ENCODE results near the gene SLC8A2. TPM values are rescaled to one million over a fixed set of nuclear protein-coding genes. Genes with fewer than 3 reads are reported as not detected.

The SLC8A2 gene
- total and polyA plus RNA-seq, 2 of the 8 experiments (the other 6 are each of a cell fraction or from before 2014, with no cell fraction given): 7.3 to 12.4 TPM

DNA sequence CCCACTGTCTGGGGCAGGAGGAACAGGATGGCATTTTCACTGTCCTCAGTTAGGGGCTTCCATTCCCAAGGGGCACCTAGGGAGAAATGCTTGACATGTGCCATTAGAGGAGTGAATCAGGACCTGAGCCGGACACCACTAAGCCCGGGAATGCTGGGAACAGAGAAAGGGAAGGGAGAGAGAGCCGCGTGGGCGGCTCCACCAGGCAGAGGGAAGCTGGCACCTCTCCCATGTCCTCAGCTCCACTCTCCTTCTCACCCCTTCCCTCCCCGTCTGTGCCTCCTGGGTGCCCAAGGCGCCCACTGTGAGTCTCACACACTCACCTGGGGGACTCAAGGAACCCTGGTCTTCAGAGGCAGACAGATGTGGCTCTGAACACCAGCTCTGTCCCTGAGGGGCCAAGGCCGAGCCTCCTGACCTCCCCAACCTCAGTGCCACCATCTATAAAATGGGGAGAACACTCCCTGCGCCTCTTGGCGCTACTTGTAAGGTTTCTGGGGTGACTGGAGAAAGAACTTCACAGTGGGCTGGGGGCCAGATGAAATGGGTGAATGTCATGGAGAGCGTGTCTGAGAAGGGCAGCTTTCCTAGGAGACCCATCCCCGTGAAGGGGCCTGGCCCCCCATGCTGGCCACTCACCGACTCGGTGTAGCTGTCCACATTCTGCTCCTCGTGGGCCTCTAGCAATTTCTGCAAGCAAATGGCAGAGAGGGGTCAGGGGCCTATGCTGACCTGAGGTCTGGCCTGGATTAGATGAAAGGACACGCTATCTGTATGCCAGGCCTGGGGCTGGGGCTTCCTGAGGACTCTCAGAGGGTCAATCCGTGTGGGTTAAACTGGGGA is 17.6 kb upstream of the SLC8A2 start (continued):
- TF ChIP-seq SIN3A (conservative IDR thresholded peaks at IDR 0.05 in 1 of 2, IDR thresholded peaks at IDR 0.05 in 1 of 2; ENCODE audit: low read depth in 1 of 2, low read length in 2 of 2): no peak
- no peak for TF ChIP-seq FOSL1 (IDR thresholded peaks at IDR 0.05; ENCODE audit: insufficient read depth, low read depth, low read length)
- TF ChIP-seq SP1 (IDR thresholded peaks at IDR 0.05; ENCODE audit: low read depth, low read length): no peak
- TF ChIP-seq, protein P1, sequence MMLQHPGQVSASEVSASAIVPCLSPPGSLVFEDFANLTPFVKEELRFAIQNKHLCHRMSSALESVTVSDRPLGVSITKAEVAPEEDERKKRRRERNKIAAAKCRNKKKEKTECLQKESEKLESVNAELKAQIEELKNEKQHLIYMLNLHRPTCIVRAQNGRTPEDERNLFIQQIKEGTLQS (IDR thresholded peaks at IDR 0.05; ENCODE audit: insufficient read depth, low read depth, low read length): no peak
- no peak for TF ChIP-seq JUN (IDR thresholded peaks at IDR 0.05; ENCODE audit: low read depth, low read length)
- no peak for TF ChIP-seq ZNF274 (IDR thresholded peaks at IDR 0.05; ENCODE audit: borderline replicate concordance, extremely low read depth, low read length)
- TF ChIP-seq KDM5A (IDR thresholded peaks at IDR 0.05; ENCODE audit: low read length): no peak
- no peak for TF ChIP-seq EZH2 (IDR thresholded peaks at IDR 0.05; ENCODE audit: low read depth, low read length, severe bottlenecking)
- TF ChIP-seq MAFK (IDR thresholded peaks at IDR 0.05; ENCODE audit: low read depth, low read length): no peak
- TF ChIP-seq HDAC2 (IDR thresholded peaks at IDR 0.05; ENCODE audit: borderline replicate concordance in 1 of 2, low read depth in 2 of 2, low read length in 2 of 2): no peak
- no peak for TF ChIP-seq TEAD4 (IDR thresholded peaks at IDR 0.05; ENCODE audit: low read depth, low read length)
- no peak for TF ChIP-seq JUND (IDR thresholded peaks at IDR 0.05; ENCODE audit: low read length)
- no peak for TF ChIP-seq SIX5 (IDR thresholded peaks at IDR 0.05; ENCODE audit: low read depth, low read length)
